ENCODE results near the gene APEH. TPM values are rescaled to one million over a fixed set of nuclear protein-coding genes. Genes with fewer than 3 reads are reported as not detected.
"Not testable (repeated sequence)": the region's sequence is repeated elsewhere in the genome, so short reads cannot be mapped to it uniquely, and the experiment has no call there.

APEH gene
- total RNA-seq, 6 donors from 2014 or later, result 54.7 to 104 (median 92.8) TPM

DNA sequence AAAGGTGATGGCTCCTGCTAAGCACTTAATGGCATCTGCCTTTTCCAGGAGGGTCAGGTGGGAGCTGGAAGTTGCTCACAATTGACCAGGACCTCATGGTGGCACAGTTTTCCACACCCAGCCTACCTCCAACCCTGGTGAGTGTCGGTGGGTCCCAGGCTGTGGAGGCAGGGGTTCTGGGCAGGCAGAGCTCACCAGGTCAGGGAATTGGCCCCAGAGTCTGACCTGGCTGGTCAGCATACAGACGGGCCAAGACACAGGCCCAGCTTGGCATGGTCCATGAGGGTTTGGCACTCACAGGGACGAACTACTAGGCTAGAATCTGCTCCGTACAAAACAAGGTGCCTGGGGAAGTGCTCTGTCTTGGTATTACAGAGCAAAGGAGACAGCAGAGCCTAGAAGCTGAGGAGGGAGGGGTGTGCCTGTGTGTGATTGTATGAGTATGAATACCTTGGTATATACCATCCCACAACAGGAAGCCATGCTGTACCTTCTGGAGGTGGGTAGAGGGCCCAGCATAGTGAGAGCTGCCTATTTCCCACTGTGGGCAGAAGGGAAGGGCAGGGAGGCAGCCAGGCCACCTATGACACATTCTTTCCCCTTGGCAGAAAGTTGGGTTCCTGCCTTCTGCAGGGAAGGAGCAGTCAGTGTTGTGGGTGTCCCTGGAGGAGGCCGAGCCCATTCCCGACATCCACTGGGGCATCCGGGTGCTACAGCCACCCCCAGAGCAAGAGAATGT lies 6.5 kb downstream of the APEH start:
- Histone ChIP-seq H3K27ac (no peak overlapping the region), H3K9me3 (no peaks in the 10 kb centered on the region), H3K4me1 (peaks cover 0 to 9% (median 0%) of the 10 kb centered on the region in 4 donors), H3K4me3 (no peak overlapping the region), H3K36me3 (peaks cover 29 to 93% (median 77%) of the 10 kb centered on the region in 4 donors), H3K27me3 (no peaks in the 10 kb centered on the region)
- WGBS, 2 donors, result 82 to 94% methylated on average over 4 to 6 of the region's 7 CpGs
- DNase-seq, result no peak
- ATAC-seq (ENCODE audit: low FRiP score in 2 of 2), result no peak
- no peak for TF ChIP-seq POLR2AphosphoS5 (IDR thresholded peaks at IDR 0.05)
- TF ChIP-seq POLR2A (IDR thresholded peaks at IDR 0.05), result no peak
- no peak for TF ChIP-seq EP300 (IDR thresholded peaks at IDR 0.05)
- TF ChIP-seq, protein P1, sequence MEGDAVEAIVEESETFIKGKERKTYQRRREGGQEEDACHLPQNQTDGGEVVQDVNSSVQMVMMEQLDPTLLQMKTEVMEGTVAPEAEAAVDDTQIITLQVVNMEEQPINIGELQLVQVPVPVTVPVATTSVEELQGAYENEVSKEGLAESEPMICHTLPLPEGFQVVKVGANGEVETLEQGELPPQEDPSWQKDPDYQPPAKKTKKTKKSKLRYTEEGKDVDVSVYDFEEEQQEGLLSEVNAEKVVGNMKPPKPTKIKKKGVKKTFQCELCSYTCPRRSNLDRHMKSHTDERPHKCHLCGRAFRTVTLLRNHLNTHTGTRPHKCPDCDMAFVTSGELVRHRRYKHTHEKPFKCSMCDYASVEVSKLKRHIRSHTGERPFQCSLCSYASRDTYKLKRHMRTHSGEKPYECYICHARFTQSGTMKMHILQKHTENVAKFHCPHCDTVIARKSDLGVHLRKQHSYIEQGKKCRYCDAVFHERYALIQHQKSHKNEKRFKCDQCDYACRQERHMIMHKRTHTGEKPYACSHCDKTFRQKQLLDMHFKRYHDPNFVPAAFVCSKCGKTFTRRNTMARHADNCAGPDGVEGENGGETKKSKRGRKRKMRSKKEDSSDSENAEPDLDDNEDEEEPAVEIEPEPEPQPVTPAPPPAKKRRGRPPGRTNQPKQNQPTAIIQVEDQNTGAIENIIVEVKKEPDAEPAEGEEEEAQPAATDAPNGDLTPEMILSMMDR (IDR thresholded peaks at IDR 0.05), result no peak

DNA sequence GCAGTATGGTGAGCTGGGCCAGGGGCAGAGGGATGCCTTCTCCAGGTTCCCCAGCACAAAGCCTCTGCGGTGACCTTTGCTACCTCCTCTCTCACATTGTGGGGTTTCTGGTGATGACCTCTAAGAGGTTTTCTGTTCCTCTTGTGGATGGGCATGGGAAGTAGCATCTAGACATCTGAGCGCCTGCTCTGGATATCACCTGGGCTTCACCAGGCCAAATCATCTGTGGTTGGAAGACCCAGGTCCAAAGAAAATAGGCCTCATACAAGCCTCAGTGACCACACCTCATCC lies 7.0 kb downstream of the APEH start:
- DNase-seq (no peak), ATAC-seq (ENCODE audit: low FRiP score in 2 of 2) (no peak)
- TF ChIP-seq POLR2AphosphoS5 (IDR thresholded peaks at IDR 0.05) (no peak), EP300 (IDR thresholded peaks at IDR 0.05) (no peak), POLR2A (IDR thresholded peaks at IDR 0.05) (no peak)
- TF ChIP-seq, protein P1 (IDR thresholded peaks at IDR 0.05), result no peak
- Histone ChIP-seq H3K4me1 (peaks cover 0 to 9% (median 1%) of the 10 kb centered on the region in 4 donors), H3K9me3 (no peaks in the 10 kb centered on the region), H3K4me3 (no peak overlapping the region), H3K27ac (no peak overlapping the region), H3K27me3 (no peaks in the 10 kb centered on the region), H3K36me3 (peaks cover 29 to 87% (median 74%) of the 10 kb centered on the region in 4 donors)
- WGBS, 2 donors, result 92% methylated on average over 2 of the region's 2 CpGs; no CpG with 5 or more reads in 1 of the 2 donors

DNA sequence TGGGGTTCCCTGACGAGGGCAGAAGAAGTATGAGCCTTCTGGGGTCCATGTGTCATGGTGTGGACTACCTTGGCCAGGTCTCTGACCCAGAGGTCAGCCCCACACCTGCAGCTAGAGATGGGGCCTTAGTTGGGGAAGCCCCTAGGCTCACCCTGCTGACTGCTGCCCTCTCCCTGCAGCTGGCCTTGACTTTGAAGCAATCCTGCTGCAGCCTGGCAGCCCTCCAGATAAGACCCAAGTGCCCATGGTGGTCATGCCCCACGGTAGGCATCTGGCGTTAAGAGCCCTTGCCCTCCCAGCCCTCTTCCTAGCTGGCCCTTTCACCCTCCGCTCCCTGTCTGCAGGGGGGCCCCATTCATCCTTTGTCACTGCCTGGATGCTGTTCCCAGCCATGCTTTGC lies 7.4 kb downstream of the APEH start:
- Histone ChIP-seq H3K4me1 (peaks cover 0 to 12% (median 5%) of the 10 kb centered on the region in 4 donors), H3K4me3 (no peak overlapping the region), H3K9me3 (no peaks in the 10 kb centered on the region), H3K36me3 (peaks cover 29 to 84% (median 72%) of the 10 kb centered on the region in 4 donors), H3K27ac (no peak overlapping the region), H3K27me3 (no peaks in the 10 kb centered on the region)
- ATAC-seq (ENCODE audit: low FRiP score in 2 of 2) (no peak), DNase-seq (no peak)
- 83 to 90% methylated on average over 1 to 4 of the region's 4 CpGs for WGBS, 2 donors
- TF ChIP-seq EP300 (IDR thresholded peaks at IDR 0.05), result no peak
- TF ChIP-seq POLR2A (IDR thresholded peaks at IDR 0.05), result no peak
- TF ChIP-seq, protein P1 (IDR thresholded peaks at IDR 0.05), result no peak
- no peak for TF ChIP-seq POLR2AphosphoS5 (IDR thresholded peaks at IDR 0.05)

DNA sequence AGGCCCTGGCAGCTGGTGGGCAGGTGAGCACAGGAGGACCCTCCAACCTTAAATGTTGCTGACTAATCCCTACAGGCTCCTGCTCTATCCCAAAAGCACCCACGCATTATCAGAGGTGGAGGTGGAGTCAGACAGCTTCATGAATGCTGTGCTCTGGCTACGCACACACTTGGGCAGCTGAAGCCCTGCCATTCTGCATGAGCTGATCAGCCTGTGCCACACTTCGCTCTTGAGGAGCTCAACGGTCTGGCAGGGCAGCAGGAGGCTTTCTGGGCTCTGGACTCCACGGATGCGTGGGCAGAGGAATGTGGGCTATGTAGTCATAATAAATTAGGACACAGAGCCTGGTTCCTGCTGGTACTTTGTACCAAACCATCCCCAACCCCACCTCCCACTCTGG lies 9.0 kb downstream of the APEH start:
- DNase-seq, result no peak
- TF ChIP-seq POLR2A (IDR thresholded peaks at IDR 0.05), result no peak
- TF ChIP-seq, protein P1 (IDR thresholded peaks at IDR 0.05), result no peak
- no peak for TF ChIP-seq POLR2AphosphoS5 (IDR thresholded peaks at IDR 0.05)
- H3K27me3 ChIP-seq, result no peaks in the 10 kb centered on the region
- ATAC-seq (ENCODE audit: low FRiP score in 2 of 2), result no peak
- H3K9me3 ChIP-seq, result no peaks in the 10 kb centered on the region
- no peak overlapping the region for H3K4me3 ChIP-seq
- 91 to 100% methylated on average over 1 to 6 of the region's 6 CpGs for WGBS, 2 donors
- H3K4me1 ChIP-seq, result peaks cover 3 to 19% (median 8%) of the 10 kb centered on the region in 4 donors
- H3K36me3 ChIP-seq, result peaks cover 25 to 68% (median 58%) of the 10 kb centered on the region in 4 donors
- no peak overlapping the region for H3K27ac ChIP-seq

DNA sequence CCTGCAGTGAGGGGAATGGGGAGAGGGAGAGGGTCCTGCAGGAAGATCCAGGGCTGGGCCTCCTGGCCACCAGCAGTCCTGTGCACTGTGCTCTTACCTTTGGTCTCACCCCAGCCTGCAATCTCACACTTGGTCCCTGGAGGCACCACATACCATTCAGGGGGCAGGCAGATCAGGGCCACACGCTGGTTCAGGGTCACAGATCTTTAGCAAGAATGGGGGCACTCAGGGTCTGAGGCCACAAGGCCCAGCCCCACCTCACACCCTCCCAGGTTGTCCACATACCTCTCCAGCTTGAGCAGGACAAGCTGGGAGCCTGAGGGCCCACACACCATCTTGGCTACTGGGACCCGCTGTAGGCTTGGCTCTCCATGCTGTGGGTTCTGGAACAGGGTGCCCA lies 10.3 kb downstream of the APEH start:
- not testable (repeated sequence) for DNase-seq; ATAC-seq (ENCODE audit: low FRiP score in 2 of 2); H3K4me3 ChIP-seq; H3K27me3 ChIP-seq; H3K9me3 ChIP-seq; H3K27ac ChIP-seq
- Histone ChIP-seq H3K36me3 (peaks cover 17 to 55% (median 46%) of the 10 kb centered on the region in 4 donors), H3K4me1 (peaks cover 10 to 28% (median 15%) of the 10 kb centered on the region in 4 donors)
- WGBS, 2 donors, result 100% methylated on average over 2 of the region's 2 CpGs; no CpG with 5 or more reads in 1 of the 2 donors

DNA sequence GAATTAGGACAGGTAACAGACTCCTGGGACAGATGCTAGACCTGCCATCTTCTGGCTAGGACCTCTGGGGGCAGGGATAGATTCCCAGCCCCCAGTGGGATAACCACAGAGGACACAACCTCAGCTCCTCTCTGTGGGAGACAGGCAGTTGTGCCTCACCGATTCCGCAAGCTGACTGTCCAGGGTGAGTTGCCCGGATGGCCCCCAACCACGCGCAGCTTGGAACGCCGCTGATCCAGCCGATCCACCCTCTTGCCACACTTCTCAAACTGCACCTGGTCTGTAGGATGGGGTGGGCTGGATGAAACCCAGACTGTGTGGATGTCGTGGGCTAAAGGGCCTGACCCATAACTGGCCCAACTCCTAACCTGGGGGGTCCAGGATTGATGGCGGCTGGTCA lies 11.0 kb downstream of the APEH start:
- peaks cover 17 to 48% (median 40%) of the 10 kb centered on the region in 4 donors for H3K36me3 ChIP-seq
- peaks cover 12 to 31% (median 18%) of the 10 kb centered on the region in 4 donors for H3K4me1 ChIP-seq
- WGBS, 2 donors, result 93 to 97% methylated on average over 5 to 10 of the region's 10 CpGs
- H3K9me3 ChIP-seq; H3K4me3 ChIP-seq; ATAC-seq (ENCODE audit: low FRiP score in 2 of 2); H3K27me3 ChIP-seq; H3K27ac ChIP-seq; DNase-seq: not testable (repeated sequence)

DNA sequence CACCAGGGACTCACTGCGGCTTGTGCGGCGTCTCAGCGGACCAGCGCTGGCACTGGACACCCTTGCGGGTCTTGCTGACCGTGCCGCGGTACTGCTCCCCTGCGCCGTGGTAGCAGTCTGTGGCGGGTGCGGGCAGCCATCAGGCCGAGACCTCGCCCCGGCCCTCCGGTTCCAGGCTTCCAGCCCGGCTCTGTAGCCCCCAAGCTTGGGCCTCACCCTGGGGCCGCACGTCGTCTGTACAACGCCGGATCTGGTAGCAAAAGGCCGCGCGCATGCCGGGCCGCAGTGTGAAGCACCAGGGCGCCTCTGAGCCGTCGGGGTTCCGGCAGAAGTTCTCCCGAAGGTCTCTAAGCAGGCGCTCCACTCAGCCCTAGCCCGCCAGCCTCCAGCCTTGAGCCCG lies 11.7 kb downstream of the APEH start:
- Histone ChIP-seq H3K4me1 (peaks cover 20 to 39% (median 25%) of the 10 kb centered on the region in 4 donors), H3K36me3 (peaks cover 9 to 41% (median 35%) of the 10 kb centered on the region in 4 donors), H3K4me3 (peak overlapping the region in 3 of 4 donors; percentile 33 to 42 (median 42))
- not testable (repeated sequence) for H3K27ac ChIP-seq; ATAC-seq (ENCODE audit: low FRiP score in 2 of 2); H3K27me3 ChIP-seq; H3K9me3 ChIP-seq
- DNase-seq, result peak in 1 of 2 donors; percentile 81
- 26% methylated on average over 16 of the region's 36 CpGs; no CpG with 5 or more reads in 1 of the 2 donors for WGBS, 2 donors

DNA sequence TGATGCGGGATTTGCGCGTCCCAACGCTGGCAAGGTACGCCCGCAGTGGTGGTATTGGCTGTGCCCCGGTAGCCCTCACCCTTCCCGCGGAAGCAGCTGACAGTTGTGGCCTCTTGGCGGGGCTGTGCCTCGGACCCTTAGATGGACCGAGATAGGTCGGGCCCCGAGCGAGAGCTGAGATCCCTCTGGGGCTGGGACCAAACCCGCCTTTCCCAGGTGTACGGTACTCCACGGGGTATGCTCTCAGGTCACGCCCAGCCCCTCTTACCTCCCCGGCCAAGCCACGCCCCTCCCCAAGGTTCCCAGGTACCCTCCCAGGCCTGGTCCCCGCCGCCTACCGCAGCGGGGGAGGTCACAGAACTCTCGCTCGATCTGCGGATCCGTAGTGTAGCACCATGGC lies 12.2 kb downstream of the APEH start:
- Histone ChIP-seq H3K4me1 (peaks cover 24 to 44% (median 29%) of the 10 kb centered on the region in 4 donors), H3K4me3 (peak overlapping the region in 3 of 4 donors; percentile 33 to 42 (median 42)), H3K36me3 (peaks cover 8 to 36% (median 30%) of the 10 kb centered on the region in 4 donors), H3K27ac (peak overlapping the region in 1 of 4 donors; percentile 21)
- DNase-seq, result peak; percentile 84 to 85
- 0% methylated on average over 15 of the region's 29 CpGs; no CpG with 5 or more reads in 1 of the 2 donors for WGBS, 2 donors
- ATAC-seq (ENCODE audit: low FRiP score in 2 of 2), result peak; percentile 10 to 66
- not testable (repeated sequence) for H3K9me3 ChIP-seq, H3K27me3 ChIP-seq

Measured in upper lobe of left lung (tissue), 6 donors.